Neural cell (in vitro differentiated cells): ENCODE data around the gene ZNF653. TPM values are rescaled to one million over a fixed set of nuclear protein-coding genes. Genes with fewer than 3 reads are reported as not detected.

Experiments used
- H2AFZ ChIP-seq: fragments of 200-600, 300-800 bp; sonication (generic), shearing (Covaris generic); 2 replicates; pipeline ENCODE4 v1.6.0; 2014; ENCODE audit warnings: low read depth, mild to moderate bottlenecking, antibody characterized with exemption, low read length, moderate library complexity
- H3F3A ChIP-seq: fragments of 200-600 bp; shearing (Covaris generic); 2 replicates; pipeline ENCODE4 v1.6.1; 2016; ENCODE audit warnings: mild to moderate bottlenecking, moderate library complexity, mixed read lengths, antibody characterized with exemption, low read length; ENCODE audit not compliant: insufficient read depth, poor library complexity, severe bottlenecking
- H3K27ac ChIP-seq: fragments of 200-600, 300-800 bp; sonication (generic), shearing (Covaris generic); 2 replicates; pipeline ENCODE4 v1.5.1; 2014; ENCODE audit warnings: mild to moderate bottlenecking, low read length, moderate library complexity
- H3K27me3 ChIP-seq: fragments of 300-800, 200-600 bp; sonication (generic), shearing (Covaris generic); 2 replicates; pipeline ENCODE4 v1.6.0; 2014; ENCODE audit warnings: mild to moderate bottlenecking, low read depth, low read length, moderate library complexity; ENCODE audit not compliant: insufficient read depth
- H3K36me3 ChIP-seq: fragments of 300-800, 200-600 bp; sonication (generic), shearing (Covaris generic); 2 replicates; pipeline ENCODE4 v1.5.1; 2014; ENCODE audit warnings: mild to moderate bottlenecking, antibody characterized with exemption, low read length, moderate library complexity; ENCODE audit not compliant: insufficient read depth
- H3K4me2 ChIP-seq: fragments of 300-800, 200-600 bp; sonication (generic), shearing (Covaris generic); 2 replicates; pipeline ENCODE4 v1.6.0; 2014; ENCODE audit warnings: mild to moderate bottlenecking, low read length
- H3K4me3 ChIP-seq: fragments of 300-800, 200-600 bp; sonication (generic), shearing (Covaris generic); 2 replicates; pipeline ENCODE4 v1.5.1; 2014; ENCODE audit warnings: mild to moderate bottlenecking, low read length, moderate library complexity
- H3K79me2 ChIP-seq: fragments of 200-600 bp; shearing (Covaris generic); replicated peaks from 2 replicates; pipeline ENCODE4 v1.6.0; 2014; ENCODE audit warnings: mild to moderate bottlenecking, low read length, moderate library complexity; ENCODE audit not compliant: insufficient read depth
- H3K9ac ChIP-seq: fragments of 300-800, 200-600 bp; sonication (generic), shearing (Covaris generic); 2 replicates; pipeline ENCODE4 v1.6.1; 2016; ENCODE audit warnings: mild to moderate bottlenecking, low read length, mixed read lengths
- H3K9me2 ChIP-seq: fragments of 200-600 bp; shearing (Covaris generic); 2 replicates; pipeline ENCODE4 v1.6.1; 2016; ENCODE audit warnings: mild to moderate bottlenecking, low read length, mixed read lengths; ENCODE audit not compliant: insufficient read depth
- H3K9me3 ChIP-seq: fragments of 200-600, 300-800 bp; sonication (generic), shearing (Covaris generic); 2 replicates; pipeline ENCODE4 v1.6.1; 2016; ENCODE audit warnings: mild to moderate bottlenecking, mixed run types, low read length, moderate library complexity, mixed read lengths
- H4K20me1 ChIP-seq: fragments of 200-600 bp; shearing (Covaris generic); 2 replicates; pipeline ENCODE4 v1.6.1; 2016; ENCODE audit warnings: mild to moderate bottlenecking, mixed run types; ENCODE audit not compliant: insufficient read depth
- EP300 ChIP-seq: fragments of 450-650 bp; conservative IDR thresholded peaks from 2 replicates; pipeline ENCODE4 v1.6.1; 2014; ENCODE audit warnings: antibody characterized with exemption, mild to moderate bottlenecking, moderate library complexity; ENCODE audit not compliant: poor library complexity, severe bottlenecking
- EZH2 ChIP-seq: fragments of 200-600, 300-800 bp; shearing (Covaris generic), sonication (generic); IDR thresholded peaks from 2 replicates; pipeline ENCODE4 v1.6.1; 2014; ENCODE audit warnings: antibody characterized with exemption, low read length, borderline replicate concordance, mild to moderate bottlenecking; ENCODE audit not compliant: insufficient read depth, poor library complexity, severe bottlenecking
- MXI1 ChIP-seq: fragments of 450-650 bp; conservative IDR thresholded peaks from 2 replicates; pipeline ENCODE4 v1.6.1; 2014; ENCODE audit warnings: antibody characterized with exemption, mild to moderate bottlenecking; ENCODE audit not compliant: poor library complexity, severe bottlenecking
- POLR2AphosphoS5 ChIP-seq: IDR thresholded peaks from 2 replicates; pipeline ENCODE4 v1.6.1; 2012
- RAD21 ChIP-seq: fragments of 450-650 bp; conservative IDR thresholded peaks from 2 replicates; pipeline ENCODE4 v1.6.1; 2014; ENCODE audit warnings: antibody characterized with exemption, mild to moderate bottlenecking, moderate library complexity
- SMC3 ChIP-seq: fragments of 450-650 bp; conservative IDR thresholded peaks from 2 replicates; pipeline ENCODE4 v1.6.1; 2014; ENCODE audit warnings: antibody characterized with exemption, mild to moderate bottlenecking, moderate library complexity; ENCODE audit not compliant: poor library complexity
- TAF1 ChIP-seq: IDR thresholded peaks from 2 replicates; pipeline ENCODE4 v1.6.1; 2012; ENCODE audit warnings: low read depth
- polyA plus RNA-seq: library from polyadenylated mRNA; depleted of rRNA; stranded (reverse); fragments of >200 nt; gene quantifications from 2 replicates; pipeline ENCODE4 v1.2.3, GENCODE V29; 2014
- TF ChIP-seq, protein P1 (sequence below): fragments of 450-650 bp; IDR thresholded peaks from 2 replicates; pipeline ENCODE4 v1.5.1; 2014; ENCODE audit warnings: antibody characterized with exemption, mild to moderate bottlenecking, moderate library complexity; ENCODE audit not compliant: poor library complexity, severe bottlenecking
- TF ChIP-seq, protein P2 (sequence below): IDR thresholded peaks from 2 replicates; pipeline ENCODE4 v1.6.1; 2012; ENCODE audit warnings: borderline replicate concordance

ZNF653 gene
- polyA plus RNA-seq, 1 donor from 2014 or later: 16.5 TPM

- TF ChIP-seq MXI1 (no peak), SMC3 (no peak)
Observed at GRCh38 chr19:11513946-11514345, 8.3 kb upstream of the ZNF653 start (continued).

DNA sequence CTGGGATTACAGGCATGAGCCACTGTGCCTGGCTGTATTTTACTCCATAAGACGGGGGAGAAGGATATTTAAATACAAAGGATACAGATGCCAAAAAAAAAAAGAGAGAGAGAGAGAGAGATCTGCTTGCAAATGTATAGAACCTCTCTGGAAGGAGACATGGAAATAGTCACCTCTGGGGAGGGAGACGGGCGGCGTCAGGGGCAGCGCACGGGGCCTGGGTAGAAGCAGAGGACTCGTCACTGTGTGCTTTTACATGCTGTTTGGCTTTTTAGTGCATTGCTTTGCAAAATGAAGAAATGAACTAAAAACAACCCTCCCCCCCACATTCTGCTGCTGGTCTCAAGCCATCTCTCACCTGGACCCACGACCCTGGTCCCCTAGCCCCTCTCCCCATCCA is 4.8 kb upstream of the ZNF653 start:
- H3K9me2 ChIP-seq: no peaks in the 10 kb centered on the region
- TF ChIP-seq TAF1 (no peak), MXI1 (no peak), POLR2AphosphoS5 (no peak)
- no peaks in the 10 kb centered on the region for H3K9me3 ChIP-seq
- H3F3A ChIP-seq: no peaks in the 10 kb centered on the region
- no peak overlapping the region for H3K4me3 ChIP-seq
- H3K36me3 ChIP-seq: no peaks in the 10 kb centered on the region
- no peaks in the 10 kb centered on the region for H4K20me1 ChIP-seq
- H3K79me2 ChIP-seq: no peaks in the 10 kb centered on the region
- H3K27me3 ChIP-seq: no peaks in the 10 kb centered on the region
- H2AFZ ChIP-seq: no peak overlapping the region
- H3K27ac ChIP-seq: no peak overlapping the region
- no peak overlapping the region for H3K9ac ChIP-seq
- no peak overlapping the region for H3K4me2 ChIP-seq

- Histone ChIP-seq H3K4me2 (no peak overlapping the region), H2AFZ (no peak overlapping the region), H3K4me3 (no peak overlapping the region), H3K27ac (no peak overlapping the region), H3K9ac (no peak overlapping the region), H3K9me3 (no peaks in the 10 kb centered on the region), H3K36me3 (no peaks in the 10 kb centered on the region), H4K20me1 (no peaks in the 10 kb centered on the region), H3K79me2 (no peaks in the 10 kb centered on the region), H3K27me3 (no peaks in the 10 kb centered on the region), H3K9me2 (no peaks in the 10 kb centered on the region), H3F3A (no peaks in the 10 kb centered on the region)
- no peak for TF ChIP-seq TAF1
- TF ChIP-seq SMC3: no peak
- no peak for TF ChIP-seq RAD21
- no peak for TF ChIP-seq MXI1
- TF ChIP-seq, protein P1, sequence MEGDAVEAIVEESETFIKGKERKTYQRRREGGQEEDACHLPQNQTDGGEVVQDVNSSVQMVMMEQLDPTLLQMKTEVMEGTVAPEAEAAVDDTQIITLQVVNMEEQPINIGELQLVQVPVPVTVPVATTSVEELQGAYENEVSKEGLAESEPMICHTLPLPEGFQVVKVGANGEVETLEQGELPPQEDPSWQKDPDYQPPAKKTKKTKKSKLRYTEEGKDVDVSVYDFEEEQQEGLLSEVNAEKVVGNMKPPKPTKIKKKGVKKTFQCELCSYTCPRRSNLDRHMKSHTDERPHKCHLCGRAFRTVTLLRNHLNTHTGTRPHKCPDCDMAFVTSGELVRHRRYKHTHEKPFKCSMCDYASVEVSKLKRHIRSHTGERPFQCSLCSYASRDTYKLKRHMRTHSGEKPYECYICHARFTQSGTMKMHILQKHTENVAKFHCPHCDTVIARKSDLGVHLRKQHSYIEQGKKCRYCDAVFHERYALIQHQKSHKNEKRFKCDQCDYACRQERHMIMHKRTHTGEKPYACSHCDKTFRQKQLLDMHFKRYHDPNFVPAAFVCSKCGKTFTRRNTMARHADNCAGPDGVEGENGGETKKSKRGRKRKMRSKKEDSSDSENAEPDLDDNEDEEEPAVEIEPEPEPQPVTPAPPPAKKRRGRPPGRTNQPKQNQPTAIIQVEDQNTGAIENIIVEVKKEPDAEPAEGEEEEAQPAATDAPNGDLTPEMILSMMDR: no peak
- TF ChIP-seq, protein P2, sequence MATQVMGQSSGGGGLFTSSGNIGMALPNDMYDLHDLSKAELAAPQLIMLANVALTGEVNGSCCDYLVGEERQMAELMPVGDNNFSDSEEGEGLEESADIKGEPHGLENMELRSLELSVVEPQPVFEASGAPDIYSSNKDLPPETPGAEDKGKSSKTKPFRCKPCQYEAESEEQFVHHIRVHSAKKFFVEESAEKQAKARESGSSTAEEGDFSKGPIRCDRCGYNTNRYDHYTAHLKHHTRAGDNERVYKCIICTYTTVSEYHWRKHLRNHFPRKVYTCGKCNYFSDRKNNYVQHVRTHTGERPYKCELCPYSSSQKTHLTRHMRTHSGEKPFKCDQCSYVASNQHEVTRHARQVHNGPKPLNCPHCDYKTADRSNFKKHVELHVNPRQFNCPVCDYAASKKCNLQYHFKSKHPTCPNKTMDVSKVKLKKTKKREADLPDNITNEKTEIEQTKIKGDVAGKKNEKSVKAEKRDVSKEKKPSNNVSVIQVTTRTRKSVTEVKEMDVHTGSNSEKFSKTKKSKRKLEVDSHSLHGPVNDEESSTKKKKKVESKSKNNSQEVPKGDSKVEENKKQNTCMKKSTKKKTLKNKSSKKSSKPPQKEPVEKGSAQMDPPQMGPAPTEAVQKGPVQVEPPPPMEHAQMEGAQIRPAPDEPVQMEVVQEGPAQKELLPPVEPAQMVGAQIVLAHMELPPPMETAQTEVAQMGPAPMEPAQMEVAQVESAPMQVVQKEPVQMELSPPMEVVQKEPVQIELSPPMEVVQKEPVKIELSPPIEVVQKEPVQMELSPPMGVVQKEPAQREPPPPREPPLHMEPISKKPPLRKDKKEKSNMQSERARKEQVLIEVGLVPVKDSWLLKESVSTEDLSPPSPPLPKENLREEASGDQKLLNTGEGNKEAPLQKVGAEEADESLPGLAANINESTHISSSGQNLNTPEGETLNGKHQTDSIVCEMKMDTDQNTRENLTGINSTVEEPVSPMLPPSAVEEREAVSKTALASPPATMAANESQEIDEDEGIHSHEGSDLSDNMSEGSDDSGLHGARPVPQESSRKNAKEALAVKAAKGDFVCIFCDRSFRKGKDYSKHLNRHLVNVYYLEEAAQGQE: no peak
- TF ChIP-seq EP300: no peak
- no peak for TF ChIP-seq POLR2AphosphoS5
- no peak for TF ChIP-seq EZH2
Observed at GRCh38 chr19:11507370-11508078, 1.9 kb upstream of the ZNF653 start.
